GM23248 (cell line): ENCODE data around the gene FAU.

Experiments
- EZH2 ChIP-seq: fragments of 200-600 bp; sonication (generic); IDR thresholded peaks from 2 replicates; pipeline ENCODE4 v1.6.1; 2018; ENCODE audit warnings: antibody characterized with exemption, mild to moderate bottlenecking; ENCODE audit not compliant: insufficient read depth, poor library complexity, severe bottlenecking
- EZH2phosphoT487 ChIP-seq: fragments of 200-600 bp; sonication (generic); IDR thresholded peaks from 2 replicates; pipeline ENCODE4 v1.6.1; 2018; ENCODE audit warnings: antibody characterized with exemption, moderate library complexity, mild to moderate bottlenecking, low read depth; ENCODE audit not compliant: insufficient read depth

DNA sequence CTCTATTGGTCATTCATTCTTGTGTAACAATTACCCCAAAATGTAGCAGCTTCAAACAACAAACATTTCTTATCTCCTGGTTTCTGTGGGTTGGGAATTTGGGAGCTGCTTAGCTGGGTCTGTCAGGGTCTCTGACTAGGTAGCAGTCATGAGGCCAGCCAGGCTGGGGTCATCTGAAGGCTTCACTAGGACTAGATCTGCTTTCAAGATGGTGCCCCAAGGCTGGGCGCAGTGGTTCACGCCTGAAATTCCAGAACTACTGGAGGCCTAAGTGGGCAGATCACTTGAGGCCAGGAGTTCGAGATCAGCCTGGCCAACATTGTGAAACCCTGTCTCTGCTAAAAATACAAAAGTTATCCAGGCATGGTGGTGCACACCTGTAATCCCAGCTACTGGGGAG is 35.0 kb upstream of the FAU start:
- TF ChIP-seq EZH2 (no peak), EZH2phosphoT487 (no peak)
